ENCODE data around the gene CREG2.
"Not testable (repeated sequence)": the region's sequence is repeated elsewhere in the genome, so short reads cannot be mapped to it uniquely, and the experiment has no call there.

Gene CREG2

GRCh38 chr2:101371636-101372035, 15.7 kb downstream of the CREG2 start:
- DNase-seq = no peak

DNA sequence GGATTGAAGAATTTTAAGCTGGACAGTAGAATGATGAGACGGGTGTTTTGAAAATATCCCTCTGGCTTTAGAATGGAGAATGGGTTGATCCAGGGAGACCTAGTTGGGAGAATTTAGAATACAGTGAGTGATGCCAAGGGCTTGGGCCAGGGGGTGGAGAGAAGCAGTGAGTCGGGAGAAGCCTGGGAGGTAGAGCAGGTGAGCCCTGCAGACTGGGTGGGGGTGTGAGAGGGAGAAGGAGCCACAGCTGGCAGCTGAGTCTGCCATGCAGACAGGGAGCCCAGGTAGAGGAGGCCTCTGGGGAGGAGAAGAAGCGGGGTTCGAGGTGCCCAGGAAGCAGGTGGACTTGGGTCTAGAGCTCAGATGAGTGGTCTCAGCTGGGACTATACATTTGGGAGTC, 18.2 kb downstream of the CREG2 start:
- no peak for DNase-seq

- DNase-seq = no peak
These were observed 18.9 kb downstream of the CREG2 start for GRCh38 chr2:101368376-101368775.

GRCh38 chr2:101367508-101367907, 19.8 kb downstream of the CREG2 start:
- no peak for DNase-seq

GRCh38 chr2:101364878-101365277, 22.4 kb downstream of the CREG2 start:
- DNase-seq = no peak

- DNase-seq = no peak
These were observed 24.5 kb downstream of the CREG2 start for GRCh38 chr2:101362777-101363176.

DNA sequence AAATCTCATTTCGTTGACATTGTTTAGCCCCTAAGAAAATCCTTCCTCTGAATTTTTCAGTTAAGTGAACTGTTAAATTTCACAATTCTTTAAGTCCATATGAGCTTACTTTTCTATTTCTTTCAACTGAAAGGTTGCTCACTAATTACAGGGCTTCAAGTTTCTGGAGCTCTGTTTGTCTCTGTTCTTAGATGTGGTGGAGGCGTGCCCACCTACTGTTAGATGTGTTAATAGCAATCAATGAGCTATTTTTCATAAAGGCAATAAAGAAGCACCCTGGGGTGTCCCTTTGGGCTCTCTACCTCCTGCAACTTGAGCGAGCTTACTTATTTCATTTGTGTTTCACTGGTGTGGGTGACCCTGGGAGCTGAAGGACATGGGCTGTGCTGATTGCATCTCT, 25.0 kb downstream of the CREG2 start:
- DNase-seq = no peak

DNA sequence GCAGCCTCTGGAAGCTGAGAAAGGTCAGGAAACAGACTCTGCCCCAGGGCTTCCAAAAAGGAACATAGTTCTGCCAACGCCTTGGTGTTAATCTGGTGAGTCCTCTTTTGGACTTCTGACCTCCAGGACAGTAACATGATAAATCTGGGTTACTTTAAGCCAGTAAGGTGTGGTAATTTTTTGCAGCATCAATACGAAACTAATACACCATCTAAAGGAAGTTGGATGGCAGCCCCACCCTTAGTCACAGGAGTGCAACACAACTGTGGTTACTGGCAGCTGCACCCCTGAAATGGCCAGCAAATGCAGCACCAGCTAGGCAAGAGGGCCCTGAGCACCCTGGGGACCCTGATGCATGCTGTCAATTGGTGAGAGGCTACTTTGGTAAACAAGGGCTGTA, 25.8 kb downstream of the CREG2 start:
- DNase-seq = no peak

DNA sequence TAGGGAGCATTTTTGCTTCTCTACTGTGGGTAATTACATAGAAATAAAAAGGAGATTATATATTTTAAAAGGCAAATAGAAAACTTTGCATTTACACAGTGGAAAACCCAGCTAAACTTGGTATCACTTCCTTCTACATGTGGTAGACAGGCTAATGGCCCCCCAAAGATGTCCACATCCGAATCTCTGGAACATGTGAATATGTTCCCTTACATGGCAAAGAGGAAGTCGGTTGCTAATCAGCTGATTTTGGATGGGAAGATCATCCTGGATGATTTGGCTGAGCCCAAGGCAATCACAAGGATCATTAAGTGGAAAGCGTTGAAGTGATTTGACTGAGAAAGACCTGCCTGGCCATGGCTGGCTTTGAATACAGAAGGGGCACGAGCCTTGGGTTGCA, 26.2 kb downstream of the CREG2 start:
- DNase-seq = no peak

GRCh38 chr2:101360232-101360631, 27.1 kb downstream of the CREG2 start:
- no peak for DNase-seq

DNA sequence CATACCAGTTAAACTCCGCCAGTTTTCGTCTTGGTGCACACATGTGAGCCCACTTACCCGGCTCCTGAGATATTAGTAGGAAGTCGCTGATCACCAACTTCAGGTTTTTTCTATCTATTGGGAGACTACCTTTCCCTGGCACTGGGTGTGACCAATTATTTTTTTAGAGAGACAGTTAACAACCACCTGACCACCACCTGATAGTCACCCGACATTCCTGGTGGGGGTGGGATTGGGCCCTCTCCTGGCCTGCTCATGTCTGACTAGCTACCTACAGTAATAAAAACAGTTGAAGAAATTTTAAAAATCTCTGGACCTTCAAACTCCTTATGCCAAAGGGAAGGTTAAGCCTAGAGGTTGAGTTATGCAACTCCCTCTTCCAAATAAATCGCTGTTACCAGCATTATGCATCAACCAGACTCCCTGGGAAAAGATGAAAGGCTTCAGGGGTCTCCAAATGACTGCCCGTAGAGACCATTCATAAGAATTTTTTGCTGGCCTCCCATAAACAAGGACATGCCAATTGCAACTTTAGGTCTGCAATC, 27.8 kb downstream of the CREG2 start:
- DNase-seq = no peak

GRCh38 chr2:101357376-101357775, 29.9 kb downstream of the CREG2 start:
- DNase-seq = no peak

DNA sequence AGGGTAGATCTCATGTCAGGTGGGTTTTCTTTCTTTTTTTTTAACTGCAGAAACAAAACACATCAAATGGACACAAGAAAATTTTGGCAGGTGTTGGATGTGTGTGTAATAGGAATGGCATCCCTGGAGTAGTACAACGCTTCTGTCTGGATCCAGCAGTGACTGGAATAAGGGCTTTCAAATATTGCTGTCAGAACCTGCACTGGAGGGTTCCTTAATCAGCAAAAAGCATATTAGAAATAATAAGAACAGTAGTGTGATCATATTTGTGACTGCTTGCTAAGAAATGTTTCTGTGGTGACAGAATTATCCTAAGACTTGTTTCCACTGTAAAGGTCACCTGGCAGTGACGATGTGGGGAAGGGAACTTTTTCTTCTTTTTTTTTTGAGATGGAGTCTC, 30.8 kb downstream of the CREG2 start:
- DNase-seq = no peak

DNA sequence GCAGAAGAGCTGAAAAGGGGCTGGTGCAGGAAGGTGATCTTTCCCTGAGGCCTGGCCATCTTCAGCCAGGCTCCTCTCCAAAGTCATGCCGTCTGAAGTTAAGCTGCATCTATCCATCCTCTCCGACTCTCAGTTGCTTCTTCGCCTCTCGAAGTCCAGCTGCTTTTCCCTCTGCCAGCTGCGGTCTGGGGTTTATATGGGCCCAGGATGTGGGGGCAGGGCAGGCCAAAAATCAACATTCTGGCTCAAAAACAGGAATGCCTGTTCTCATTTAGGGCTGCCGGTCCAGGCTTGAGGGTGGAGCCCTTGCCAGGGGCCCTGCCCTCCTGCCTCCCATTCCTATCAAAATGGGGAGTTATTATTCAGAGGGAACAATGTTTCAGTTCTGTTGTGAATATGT, 31.2 kb downstream of the CREG2 start:
- DNase-seq = no peak

GRCh38 chr2:101355401-101356054, 31.8 kb downstream of the CREG2 start:
- no peak for DNase-seq

GRCh38 chr2:101354420-101355311, 32.6 kb downstream of the CREG2 start:
- no peak for DNase-seq

DNA sequence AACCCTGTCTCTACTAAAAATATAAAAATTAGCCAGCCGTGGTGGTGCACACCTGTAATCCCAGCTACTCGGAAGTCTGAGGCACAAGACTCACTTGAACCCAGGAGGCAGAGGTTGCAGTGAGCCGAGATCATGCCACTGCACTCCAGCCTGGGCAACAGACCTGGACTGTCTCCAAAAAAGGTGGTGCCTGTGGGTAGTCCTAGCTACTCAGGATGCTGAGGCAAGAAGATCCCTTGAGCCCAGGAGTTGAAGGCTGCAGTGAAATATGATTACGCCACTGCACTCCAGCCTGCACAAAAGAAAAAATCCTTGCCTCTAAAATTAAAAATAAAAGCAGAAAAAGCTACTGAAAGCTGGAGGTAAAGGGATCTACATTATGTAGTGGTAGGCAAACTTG, 34.7 kb downstream of the CREG2 start:
- DNase-seq = not testable (repeated sequence)

DNA sequence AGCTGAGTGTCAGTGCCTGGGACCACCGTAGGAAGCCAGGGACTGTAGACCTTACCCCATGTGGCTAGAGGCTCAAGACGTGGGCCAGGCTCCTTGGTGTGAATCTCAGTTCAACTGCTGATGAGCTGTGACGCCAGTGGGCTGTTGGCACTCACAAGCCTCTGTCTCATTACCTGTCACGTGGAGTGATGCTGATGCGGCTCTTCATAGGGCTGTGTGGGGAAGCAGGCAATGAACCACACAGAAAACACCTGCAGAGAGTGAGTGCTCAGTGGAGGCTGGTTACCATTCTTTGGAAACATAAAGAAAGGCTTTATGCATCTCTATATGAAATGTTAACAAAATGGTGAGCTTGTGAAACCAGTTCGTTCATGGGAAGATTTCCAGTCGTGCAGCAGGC, 36.1 kb downstream of the CREG2 start:
- no peak for DNase-seq

DNA sequence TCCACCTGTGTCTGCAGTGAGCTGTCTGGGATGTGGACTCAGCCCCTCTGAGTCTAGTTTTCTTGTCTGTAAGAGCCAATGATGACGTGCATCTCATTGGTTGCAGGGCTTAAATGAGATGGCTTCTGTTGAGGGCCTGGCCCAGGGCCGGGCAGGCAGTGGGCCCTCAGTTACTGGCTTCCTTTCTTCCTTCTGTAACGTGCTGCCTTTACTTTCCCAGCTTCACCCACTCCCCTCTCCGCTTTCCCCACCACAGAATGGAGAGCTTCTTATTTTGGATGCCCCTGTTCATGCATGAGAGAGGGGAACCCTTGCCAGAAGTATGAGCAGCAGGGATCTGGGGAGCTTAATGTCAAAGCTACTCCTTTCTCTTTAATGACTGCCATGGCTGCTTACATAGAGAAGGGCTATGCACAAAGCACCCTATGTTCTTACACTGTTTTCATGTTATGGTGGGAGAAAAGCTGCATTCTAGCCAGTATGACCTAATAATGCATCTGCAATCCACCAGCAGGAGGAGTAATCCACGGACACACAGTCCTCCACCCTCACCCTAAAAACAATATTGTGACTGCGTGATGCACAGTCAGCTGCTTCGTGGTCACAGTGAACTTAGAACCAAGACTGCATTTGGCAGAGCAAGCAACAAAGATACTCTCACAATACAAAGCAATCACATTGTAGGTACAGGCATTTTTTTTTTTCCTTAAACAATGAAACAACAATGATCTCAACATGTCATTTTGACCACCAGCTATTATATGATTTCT, 37.2 kb downstream of the CREG2 start:
- DNase-seq = no peak

DNA sequence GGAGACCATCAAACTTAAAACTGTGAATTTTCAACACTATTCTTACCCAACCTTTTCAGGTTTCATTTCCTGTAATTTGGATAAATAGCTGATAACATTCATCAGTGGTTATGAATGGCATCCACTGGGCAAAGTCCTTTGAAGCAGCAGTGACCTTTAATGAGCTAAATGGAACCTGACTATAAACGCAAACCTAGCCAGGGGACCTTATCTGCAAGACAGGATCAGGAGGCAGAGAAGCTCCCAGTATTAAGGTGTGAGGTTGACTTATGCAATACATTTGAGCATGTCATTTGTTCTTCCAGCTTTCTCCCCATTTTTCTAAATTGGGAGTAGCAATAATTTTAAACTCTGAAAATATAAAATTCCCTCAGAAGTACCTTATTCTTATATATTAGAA, 38.4 kb downstream of the CREG2 start:
- DNase-seq = no peak

- DNase-seq = no peak
These were observed 40.4 kb downstream of the CREG2 start for GRCh38 chr2:101346909-101347308.

- no peak for DNase-seq
These were observed 43.2 kb downstream of the CREG2 start for GRCh38 chr2:101344137-101344536.

GRCh38 chr2:101342625-101343008, 44.7 kb downstream of the CREG2 start:
- DNase-seq = no peak
